NT2/D1 (cell line): ENCODE data around the gene MAP2K3.

Source experiments
- SUZ12 ChIP-seq: IDR thresholded peaks from 2 replicates; pipeline ENCODE4 v1.6.1; 2011; ENCODE audit not compliant: insufficient read length, insufficient read depth; ENCODE audit errors: extremely low read depth
- YY1 ChIP-seq: IDR thresholded peaks from 2 replicates; pipeline ENCODE4 v1.6.1; 2011; ENCODE audit not compliant: insufficient read length, insufficient read depth
- ZNF274 ChIP-seq: IDR thresholded peaks from 2 replicates; pipeline ENCODE4 v1.6.1; 2011; ENCODE audit warnings: mild to moderate bottlenecking, low read depth, low read length

- TF ChIP-seq ZNF274 (no peak), SUZ12 (no peak), YY1 (no peak)
Observed at GRCh38 chr17:21318439-21318838, 33.9 kb downstream of the MAP2K3 start.
